Neural cell (in vitro differentiated cells): Measurements from ENCODE around the gene CRYBB3. TPM values are rescaled to one million over a fixed set of nuclear protein-coding genes. Genes with fewer than 3 reads are reported as not detected.
"Not testable (repeated sequence)": the region's sequence is repeated elsewhere in the genome, so short reads cannot be mapped to it uniquely, and the experiment has no call there.

Experiments
- H2AFZ ChIP-seq: fragments of 200-600, 300-800 bp; sonication (generic), shearing (Covaris generic); 2 replicates; pipeline ENCODE4 v1.6.0; 2014; ENCODE audit warnings: low read depth, mild to moderate bottlenecking, antibody characterized with exemption, low read length, moderate library complexity
- H3F3A ChIP-seq: fragments of 200-600 bp; shearing (Covaris generic); 2 replicates; pipeline ENCODE4 v1.6.1; 2016; ENCODE audit warnings: mild to moderate bottlenecking, moderate library complexity, mixed read lengths, antibody characterized with exemption, low read length; ENCODE audit not compliant: insufficient read depth, poor library complexity, severe bottlenecking
- H3K27ac ChIP-seq: fragments of 200-600, 300-800 bp; sonication (generic), shearing (Covaris generic); 2 replicates; pipeline ENCODE4 v1.5.1; 2014; ENCODE audit warnings: mild to moderate bottlenecking, low read length, moderate library complexity
- H3K27me3 ChIP-seq: fragments of 300-800, 200-600 bp; sonication (generic), shearing (Covaris generic); 2 replicates; pipeline ENCODE4 v1.6.0; 2014; ENCODE audit warnings: mild to moderate bottlenecking, low read depth, low read length, moderate library complexity; ENCODE audit not compliant: insufficient read depth
- H3K36me3 ChIP-seq: fragments of 300-800, 200-600 bp; sonication (generic), shearing (Covaris generic); 2 replicates; pipeline ENCODE4 v1.5.1; 2014; ENCODE audit warnings: mild to moderate bottlenecking, antibody characterized with exemption, low read length, moderate library complexity; ENCODE audit not compliant: insufficient read depth
- H3K4me2 ChIP-seq: fragments of 300-800, 200-600 bp; sonication (generic), shearing (Covaris generic); 2 replicates; pipeline ENCODE4 v1.6.0; 2014; ENCODE audit warnings: mild to moderate bottlenecking, low read length
- H3K4me3 ChIP-seq: fragments of 300-800, 200-600 bp; sonication (generic), shearing (Covaris generic); 2 replicates; pipeline ENCODE4 v1.5.1; 2014; ENCODE audit warnings: mild to moderate bottlenecking, low read length, moderate library complexity
- H3K79me2 ChIP-seq: fragments of 200-600 bp; shearing (Covaris generic); replicated peaks from 2 replicates; pipeline ENCODE4 v1.6.0; 2014; ENCODE audit warnings: mild to moderate bottlenecking, low read length, moderate library complexity; ENCODE audit not compliant: insufficient read depth
- H3K9ac ChIP-seq: fragments of 300-800, 200-600 bp; sonication (generic), shearing (Covaris generic); 2 replicates; pipeline ENCODE4 v1.6.1; 2016; ENCODE audit warnings: mild to moderate bottlenecking, low read length, mixed read lengths
- H3K9me2 ChIP-seq: fragments of 200-600 bp; shearing (Covaris generic); 2 replicates; pipeline ENCODE4 v1.6.1; 2016; ENCODE audit warnings: mild to moderate bottlenecking, low read length, mixed read lengths; ENCODE audit not compliant: insufficient read depth
- H3K9me3 ChIP-seq: fragments of 200-600, 300-800 bp; sonication (generic), shearing (Covaris generic); 2 replicates; pipeline ENCODE4 v1.6.1; 2016; ENCODE audit warnings: mild to moderate bottlenecking, mixed run types, low read length, moderate library complexity, mixed read lengths
- H4K20me1 ChIP-seq: fragments of 200-600 bp; shearing (Covaris generic); 2 replicates; pipeline ENCODE4 v1.6.1; 2016; ENCODE audit warnings: mild to moderate bottlenecking, mixed run types; ENCODE audit not compliant: insufficient read depth
- EP300 ChIP-seq: fragments of 450-650 bp; conservative IDR thresholded peaks from 2 replicates; pipeline ENCODE4 v1.6.1; 2014; ENCODE audit warnings: antibody characterized with exemption, mild to moderate bottlenecking, moderate library complexity; ENCODE audit not compliant: poor library complexity, severe bottlenecking
- POLR2AphosphoS5 ChIP-seq: IDR thresholded peaks from 2 replicates; pipeline ENCODE4 v1.6.1; 2012
- RAD21 ChIP-seq: fragments of 450-650 bp; conservative IDR thresholded peaks from 2 replicates; pipeline ENCODE4 v1.6.1; 2014; ENCODE audit warnings: antibody characterized with exemption, mild to moderate bottlenecking, moderate library complexity
- SMC3 ChIP-seq: fragments of 450-650 bp; conservative IDR thresholded peaks from 2 replicates; pipeline ENCODE4 v1.6.1; 2014; ENCODE audit warnings: antibody characterized with exemption, mild to moderate bottlenecking, moderate library complexity; ENCODE audit not compliant: poor library complexity
- TAF1 ChIP-seq: IDR thresholded peaks from 2 replicates; pipeline ENCODE4 v1.6.1; 2012; ENCODE audit warnings: low read depth
- polyA plus RNA-seq: library from polyadenylated mRNA; depleted of rRNA; stranded (reverse); fragments of >200 nt; gene quantifications from 2 replicates; pipeline ENCODE4 v1.2.3, GENCODE V29; 2014
- TF ChIP-seq, protein P1 (sequence below): fragments of 450-650 bp; IDR thresholded peaks from 2 replicates; pipeline ENCODE4 v1.5.1; 2014; ENCODE audit warnings: antibody characterized with exemption, mild to moderate bottlenecking, moderate library complexity; ENCODE audit not compliant: poor library complexity, severe bottlenecking
- TF ChIP-seq, protein P2 (sequence below): IDR thresholded peaks from 2 replicates; pipeline ENCODE4 v1.6.1; 2012; ENCODE audit warnings: borderline replicate concordance

CRYBB3 gene
- polyA plus RNA-seq, 1 donor from 2014 or later = not detected

- Histone ChIP-seq H3F3A (no peaks in the 10 kb centered on the region), H3K79me2 (no peaks in the 10 kb centered on the region), H3K9me3 (no peaks in the 10 kb centered on the region), H2AFZ (no peak overlapping the region), H3K9me2 (no peaks in the 10 kb centered on the region), H4K20me1 (no peaks in the 10 kb centered on the region), H3K4me2 (no peak overlapping the region), H3K27ac (no peak overlapping the region), H3K9ac (no peak overlapping the region), H3K36me3 (no peaks in the 10 kb centered on the region), H3K4me3 (no peak overlapping the region), H3K27me3 (no peaks in the 10 kb centered on the region)
- TF ChIP-seq SMC3 (no peak), POLR2AphosphoS5 (no peak), TAF1 (no peak), EP300 (no peak), RAD21 (no peak)
- TF ChIP-seq, protein P1, sequence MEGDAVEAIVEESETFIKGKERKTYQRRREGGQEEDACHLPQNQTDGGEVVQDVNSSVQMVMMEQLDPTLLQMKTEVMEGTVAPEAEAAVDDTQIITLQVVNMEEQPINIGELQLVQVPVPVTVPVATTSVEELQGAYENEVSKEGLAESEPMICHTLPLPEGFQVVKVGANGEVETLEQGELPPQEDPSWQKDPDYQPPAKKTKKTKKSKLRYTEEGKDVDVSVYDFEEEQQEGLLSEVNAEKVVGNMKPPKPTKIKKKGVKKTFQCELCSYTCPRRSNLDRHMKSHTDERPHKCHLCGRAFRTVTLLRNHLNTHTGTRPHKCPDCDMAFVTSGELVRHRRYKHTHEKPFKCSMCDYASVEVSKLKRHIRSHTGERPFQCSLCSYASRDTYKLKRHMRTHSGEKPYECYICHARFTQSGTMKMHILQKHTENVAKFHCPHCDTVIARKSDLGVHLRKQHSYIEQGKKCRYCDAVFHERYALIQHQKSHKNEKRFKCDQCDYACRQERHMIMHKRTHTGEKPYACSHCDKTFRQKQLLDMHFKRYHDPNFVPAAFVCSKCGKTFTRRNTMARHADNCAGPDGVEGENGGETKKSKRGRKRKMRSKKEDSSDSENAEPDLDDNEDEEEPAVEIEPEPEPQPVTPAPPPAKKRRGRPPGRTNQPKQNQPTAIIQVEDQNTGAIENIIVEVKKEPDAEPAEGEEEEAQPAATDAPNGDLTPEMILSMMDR = no peak
- TF ChIP-seq, protein P2, sequence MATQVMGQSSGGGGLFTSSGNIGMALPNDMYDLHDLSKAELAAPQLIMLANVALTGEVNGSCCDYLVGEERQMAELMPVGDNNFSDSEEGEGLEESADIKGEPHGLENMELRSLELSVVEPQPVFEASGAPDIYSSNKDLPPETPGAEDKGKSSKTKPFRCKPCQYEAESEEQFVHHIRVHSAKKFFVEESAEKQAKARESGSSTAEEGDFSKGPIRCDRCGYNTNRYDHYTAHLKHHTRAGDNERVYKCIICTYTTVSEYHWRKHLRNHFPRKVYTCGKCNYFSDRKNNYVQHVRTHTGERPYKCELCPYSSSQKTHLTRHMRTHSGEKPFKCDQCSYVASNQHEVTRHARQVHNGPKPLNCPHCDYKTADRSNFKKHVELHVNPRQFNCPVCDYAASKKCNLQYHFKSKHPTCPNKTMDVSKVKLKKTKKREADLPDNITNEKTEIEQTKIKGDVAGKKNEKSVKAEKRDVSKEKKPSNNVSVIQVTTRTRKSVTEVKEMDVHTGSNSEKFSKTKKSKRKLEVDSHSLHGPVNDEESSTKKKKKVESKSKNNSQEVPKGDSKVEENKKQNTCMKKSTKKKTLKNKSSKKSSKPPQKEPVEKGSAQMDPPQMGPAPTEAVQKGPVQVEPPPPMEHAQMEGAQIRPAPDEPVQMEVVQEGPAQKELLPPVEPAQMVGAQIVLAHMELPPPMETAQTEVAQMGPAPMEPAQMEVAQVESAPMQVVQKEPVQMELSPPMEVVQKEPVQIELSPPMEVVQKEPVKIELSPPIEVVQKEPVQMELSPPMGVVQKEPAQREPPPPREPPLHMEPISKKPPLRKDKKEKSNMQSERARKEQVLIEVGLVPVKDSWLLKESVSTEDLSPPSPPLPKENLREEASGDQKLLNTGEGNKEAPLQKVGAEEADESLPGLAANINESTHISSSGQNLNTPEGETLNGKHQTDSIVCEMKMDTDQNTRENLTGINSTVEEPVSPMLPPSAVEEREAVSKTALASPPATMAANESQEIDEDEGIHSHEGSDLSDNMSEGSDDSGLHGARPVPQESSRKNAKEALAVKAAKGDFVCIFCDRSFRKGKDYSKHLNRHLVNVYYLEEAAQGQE = no peak
These were observed 21.8 kb upstream of the CRYBB3 start for GRCh38 chr22:25177895-25178294.

DNA sequence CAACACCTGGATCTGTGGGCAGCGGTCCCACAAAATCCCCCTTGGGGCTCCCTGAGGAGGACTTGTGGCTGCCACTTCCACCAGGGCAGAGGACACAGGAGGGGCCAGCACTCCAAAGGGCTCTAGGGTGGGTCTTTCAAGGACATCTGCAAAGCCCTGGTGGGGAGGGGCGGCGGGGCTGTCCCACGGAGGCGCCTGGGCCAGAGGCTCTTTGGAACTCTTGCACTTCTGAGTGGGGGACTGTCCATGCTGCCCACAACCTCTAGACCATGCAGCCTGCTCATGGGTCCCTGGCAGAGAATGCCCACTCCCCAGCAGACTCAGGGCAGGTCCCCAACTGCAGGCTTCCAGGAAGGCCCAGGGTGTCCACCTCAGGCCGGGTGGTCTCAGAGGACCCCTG is 21.3 kb upstream of the CRYBB3 start:
- not testable (repeated sequence) for H3K9me3 ChIP-seq, H2AFZ ChIP-seq, H3K27me3 ChIP-seq, H3K36me3 ChIP-seq, H3K27ac ChIP-seq, H4K20me1 ChIP-seq, H3K9ac ChIP-seq, H3K4me2 ChIP-seq, H3F3A ChIP-seq, H3K79me2 ChIP-seq, H3K4me3 ChIP-seq, H3K9me2 ChIP-seq

DNA sequence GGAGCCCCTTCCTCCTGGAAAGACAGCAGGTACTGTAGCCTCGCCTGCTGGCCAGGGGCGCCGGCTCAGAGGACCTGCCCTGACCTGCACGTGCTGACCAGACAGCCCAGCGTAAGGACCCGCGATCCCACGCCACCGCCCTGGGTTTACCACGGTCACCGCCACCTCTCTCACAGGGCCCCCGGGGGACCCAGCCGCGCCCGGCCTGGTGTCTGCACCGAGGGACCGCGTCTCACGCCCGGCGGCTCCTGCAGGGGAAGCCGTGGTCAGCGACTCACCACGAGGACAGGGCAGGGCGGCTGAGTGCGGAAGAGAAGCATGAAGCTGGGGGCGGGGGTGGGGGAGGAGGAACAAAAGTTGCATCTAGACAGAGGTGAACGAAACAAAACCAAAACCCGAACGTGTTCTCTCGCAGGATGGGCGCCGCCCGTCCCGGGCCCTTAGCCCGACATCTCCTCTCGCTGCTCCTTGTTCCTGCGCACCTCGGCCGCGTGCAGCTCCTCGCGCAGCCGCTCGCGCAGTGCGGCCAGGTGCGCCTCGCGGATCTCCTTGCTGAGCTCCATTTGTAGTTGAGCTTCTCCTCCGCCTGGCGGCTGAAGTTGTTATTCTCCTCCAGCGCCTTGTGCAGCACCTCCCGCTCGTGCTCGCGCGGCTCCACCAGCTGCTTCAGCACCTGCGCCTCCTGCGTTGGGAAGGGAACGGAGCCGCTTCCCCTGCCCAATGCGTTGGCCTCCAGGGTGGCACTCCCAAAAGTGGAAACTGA is 20.6 kb upstream of the CRYBB3 start:
- not testable (repeated sequence) for H2AFZ ChIP-seq, H3K27me3 ChIP-seq, H3K79me2 ChIP-seq, H3K4me3 ChIP-seq, H4K20me1 ChIP-seq, H3K9me3 ChIP-seq, H3K4me2 ChIP-seq, H3K36me3 ChIP-seq, H3K9ac ChIP-seq, H3F3A ChIP-seq, H3K27ac ChIP-seq, H3K9me2 ChIP-seq
